MM.1S (cell line): ENCODE results near the gene GH1.

Experiments used
- DNase-seq: peaks from one replicate; pipeline ENCODE4 v3.0.0-alpha.2; 2015
- H2AFZ ChIP-seq: fragments of 300-600 bp; sonication (generic); 2 replicates; pipeline ENCODE4 v1.6.0; 2016; ENCODE audit warnings: antibody characterized with exemption, low read length
- H3F3A ChIP-seq: fragments of 300-600 bp; sonication (generic); 2 replicates; pipeline ENCODE4 v1.6.1; 2016; ENCODE audit warnings: mild to moderate bottlenecking, antibody characterized with exemption, low read length, moderate library complexity, mixed read lengths; ENCODE audit not compliant: insufficient read depth
- H3K27ac ChIP-seq: fragments of 300-600 bp; sonication (generic); 2 replicates; pipeline ENCODE4 v1.5.1; 2016; ENCODE audit warnings: mild to moderate bottlenecking, low read length
- H3K27me3 ChIP-seq: fragments of 300-600 bp; sonication (generic); replicated peaks from 2 replicates; pipeline ENCODE4 v1.6.0; 2016; ENCODE audit warnings: low read length; ENCODE audit not compliant: insufficient read depth
- H3K36me3 ChIP-seq: fragments of 300-600 bp; sonication (generic); replicated peaks from 2 replicates; pipeline ENCODE4 v1.6.1; 2016; ENCODE audit warnings: mild to moderate bottlenecking, low read length, mixed read lengths; ENCODE audit not compliant: insufficient read depth
- H3K4me1 ChIP-seq: fragments of 300-600 bp; sonication (generic); 2 replicates; pipeline ENCODE4 v1.6.1; 2016; ENCODE audit warnings: low read length, mixed read lengths
- H3K4me2 ChIP-seq: fragments of 300-600 bp; sonication (generic); 2 replicates; pipeline ENCODE4 v1.6.0; 2016; ENCODE audit warnings: low read depth, low read length
- H3K4me3 ChIP-seq: fragments of 300-600 bp; sonication (generic); 2 replicates; pipeline ENCODE4 v1.5.1; 2016; ENCODE audit warnings: low read length, mixed read lengths
- H3K79me2 ChIP-seq: fragments of 300-600 bp; sonication (generic); 2 replicates; pipeline ENCODE4 v1.6.1; 2016; ENCODE audit warnings: mixed run types, low read length, mixed read lengths
- H3K9ac ChIP-seq: fragments of 300-600 bp; sonication (generic); 2 replicates; pipeline ENCODE4 v1.6.1; 2016; ENCODE audit warnings: low read length, mixed read lengths
- H3K9me2 ChIP-seq: fragments of 300-600 bp; sonication (generic); replicated peaks from 2 replicates; pipeline ENCODE4 v1.6.1; 2016; ENCODE audit warnings: mild to moderate bottlenecking, low read length, mixed read lengths; ENCODE audit not compliant: insufficient read depth
- H3K9me3 ChIP-seq: fragments of 300-600 bp; sonication (generic); replicated peaks from 2 replicates; pipeline ENCODE4 v1.6.1; 2016; ENCODE audit warnings: mild to moderate bottlenecking, low read length, mixed read lengths; ENCODE audit not compliant: insufficient read depth
- H4K20me1 ChIP-seq: fragments of 300-600 bp; sonication (generic); 2 replicates; pipeline ENCODE4 v1.6.1; 2016; ENCODE audit warnings: mild to moderate bottlenecking, low read length, moderate library complexity, mixed read lengths; ENCODE audit not compliant: insufficient read depth
- EZH2 ChIP-seq: fragments of 300-600 bp; sonication (generic); optimal IDR thresholded peaks from 2 replicates; pipeline ENCODE3; 2017; ENCODE audit warnings: low read depth, mild to moderate bottlenecking, antibody characterized with exemption, low read length, mixed read lengths
- EZH2phosphoT487 ChIP-seq: fragments of 300-600 bp; sonication (generic); IDR thresholded peaks from 2 replicates; pipeline ENCODE4 v1.6.1; 2018; ENCODE audit warnings: antibody characterized with exemption, low read length
- TF ChIP-seq, protein P1 (sequence below): fragments of 300-600 bp; sonication (generic); IDR thresholded peaks from 2 replicates; pipeline ENCODE4 v1.5.1; 2016; ENCODE audit warnings: antibody characterized with exemption, low read length, mixed read lengths

GH1 gene

DNA sequence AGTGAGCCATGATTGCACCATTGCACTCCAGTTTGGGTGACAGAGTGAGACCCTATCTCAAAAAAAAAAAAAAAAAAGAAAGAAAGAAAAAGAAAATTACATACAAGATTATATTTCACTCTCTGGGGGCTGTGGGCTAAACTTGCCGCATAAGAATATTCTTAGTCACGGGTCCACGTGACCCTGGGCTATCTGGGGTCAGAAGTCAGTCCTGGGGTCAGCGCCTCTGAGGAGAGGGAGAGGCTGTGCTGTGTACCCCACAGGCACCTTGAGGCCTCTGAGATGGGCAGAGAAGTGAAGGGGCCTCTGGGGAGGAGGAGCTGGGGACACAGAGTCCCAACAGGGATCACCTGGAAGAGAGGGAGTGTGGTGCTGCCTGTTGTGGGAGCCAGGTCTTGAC, 19.3 kb upstream of the GH1 start:
- H3K9ac ChIP-seq: no peak overlapping the region
- no peaks in the 10 kb centered on the region for H3K36me3 ChIP-seq
- no peak overlapping the region for H2AFZ ChIP-seq
- H4K20me1 ChIP-seq: no peaks in the 10 kb centered on the region
- peaks cover 14% of the 10 kb centered on the region; the same call in 1 of the 2 replicates for H3K27me3 ChIP-seq
- TF ChIP-seq EZH2phosphoT487 (no peak), EZH2 (no peak)
- TF ChIP-seq, protein P1, sequence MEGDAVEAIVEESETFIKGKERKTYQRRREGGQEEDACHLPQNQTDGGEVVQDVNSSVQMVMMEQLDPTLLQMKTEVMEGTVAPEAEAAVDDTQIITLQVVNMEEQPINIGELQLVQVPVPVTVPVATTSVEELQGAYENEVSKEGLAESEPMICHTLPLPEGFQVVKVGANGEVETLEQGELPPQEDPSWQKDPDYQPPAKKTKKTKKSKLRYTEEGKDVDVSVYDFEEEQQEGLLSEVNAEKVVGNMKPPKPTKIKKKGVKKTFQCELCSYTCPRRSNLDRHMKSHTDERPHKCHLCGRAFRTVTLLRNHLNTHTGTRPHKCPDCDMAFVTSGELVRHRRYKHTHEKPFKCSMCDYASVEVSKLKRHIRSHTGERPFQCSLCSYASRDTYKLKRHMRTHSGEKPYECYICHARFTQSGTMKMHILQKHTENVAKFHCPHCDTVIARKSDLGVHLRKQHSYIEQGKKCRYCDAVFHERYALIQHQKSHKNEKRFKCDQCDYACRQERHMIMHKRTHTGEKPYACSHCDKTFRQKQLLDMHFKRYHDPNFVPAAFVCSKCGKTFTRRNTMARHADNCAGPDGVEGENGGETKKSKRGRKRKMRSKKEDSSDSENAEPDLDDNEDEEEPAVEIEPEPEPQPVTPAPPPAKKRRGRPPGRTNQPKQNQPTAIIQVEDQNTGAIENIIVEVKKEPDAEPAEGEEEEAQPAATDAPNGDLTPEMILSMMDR: no peak
- H3K4me2 ChIP-seq: no peak overlapping the region
- H3K9me3 ChIP-seq: no peaks in the 10 kb centered on the region
- no peak for DNase-seq
- H3K9me2 ChIP-seq: no peaks in the 10 kb centered on the region
- H3F3A ChIP-seq: no peaks in the 10 kb centered on the region
- H3K4me3 ChIP-seq: no peak overlapping the region
- no peak overlapping the region for H3K27ac ChIP-seq
- H3K79me2 ChIP-seq: no peaks in the 10 kb centered on the region
- no peaks in the 10 kb centered on the region for H3K4me1 ChIP-seq

DNA sequence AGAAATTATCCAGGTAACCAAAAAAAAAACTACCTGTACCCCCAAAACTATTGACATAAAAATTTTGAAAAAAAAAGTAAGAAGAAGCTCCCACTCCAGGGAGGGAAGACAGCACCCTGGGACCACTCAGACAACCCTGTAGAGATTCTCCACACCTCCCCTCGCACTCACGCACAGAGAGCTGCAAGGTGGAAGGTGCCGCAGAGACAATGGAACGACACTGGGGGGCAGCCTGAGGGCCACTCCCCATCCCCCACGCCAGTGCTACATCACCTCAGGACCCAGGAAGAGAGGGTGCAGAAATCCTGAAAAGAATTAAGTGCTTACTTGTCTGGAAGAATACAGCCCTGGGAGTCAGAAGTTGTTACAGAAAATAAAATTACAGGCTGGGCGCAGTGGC, 18.7 kb upstream of the GH1 start:
- TF ChIP-seq EZH2: no peak
- TF ChIP-seq EZH2phosphoT487: no peak
- TF ChIP-seq, protein P1: no peak
- H3K36me3 ChIP-seq: no peaks in the 10 kb centered on the region
- no peaks in the 10 kb centered on the region for H3K79me2 ChIP-seq
- no peak overlapping the region for H3K4me2 ChIP-seq
- H2AFZ ChIP-seq: no peak overlapping the region
- no peak overlapping the region for H3K4me3 ChIP-seq
- H3K9me3 ChIP-seq: no peaks in the 10 kb centered on the region
- H3K27me3 ChIP-seq: peaks cover 9% of the 10 kb centered on the region; the same call in 1 of the 2 replicates
- no peaks in the 10 kb centered on the region for H3K9me2 ChIP-seq
- H3K9ac ChIP-seq: no peak overlapping the region
- DNase-seq: no peak
- H3K27ac ChIP-seq: no peak overlapping the region
- H3K4me1 ChIP-seq: peaks cover 4% of the 10 kb centered on the region; the same call in 1 of the 2 replicates
- no peaks in the 10 kb centered on the region for H4K20me1 ChIP-seq
- no peaks in the 10 kb centered on the region for H3F3A ChIP-seq

DNA sequence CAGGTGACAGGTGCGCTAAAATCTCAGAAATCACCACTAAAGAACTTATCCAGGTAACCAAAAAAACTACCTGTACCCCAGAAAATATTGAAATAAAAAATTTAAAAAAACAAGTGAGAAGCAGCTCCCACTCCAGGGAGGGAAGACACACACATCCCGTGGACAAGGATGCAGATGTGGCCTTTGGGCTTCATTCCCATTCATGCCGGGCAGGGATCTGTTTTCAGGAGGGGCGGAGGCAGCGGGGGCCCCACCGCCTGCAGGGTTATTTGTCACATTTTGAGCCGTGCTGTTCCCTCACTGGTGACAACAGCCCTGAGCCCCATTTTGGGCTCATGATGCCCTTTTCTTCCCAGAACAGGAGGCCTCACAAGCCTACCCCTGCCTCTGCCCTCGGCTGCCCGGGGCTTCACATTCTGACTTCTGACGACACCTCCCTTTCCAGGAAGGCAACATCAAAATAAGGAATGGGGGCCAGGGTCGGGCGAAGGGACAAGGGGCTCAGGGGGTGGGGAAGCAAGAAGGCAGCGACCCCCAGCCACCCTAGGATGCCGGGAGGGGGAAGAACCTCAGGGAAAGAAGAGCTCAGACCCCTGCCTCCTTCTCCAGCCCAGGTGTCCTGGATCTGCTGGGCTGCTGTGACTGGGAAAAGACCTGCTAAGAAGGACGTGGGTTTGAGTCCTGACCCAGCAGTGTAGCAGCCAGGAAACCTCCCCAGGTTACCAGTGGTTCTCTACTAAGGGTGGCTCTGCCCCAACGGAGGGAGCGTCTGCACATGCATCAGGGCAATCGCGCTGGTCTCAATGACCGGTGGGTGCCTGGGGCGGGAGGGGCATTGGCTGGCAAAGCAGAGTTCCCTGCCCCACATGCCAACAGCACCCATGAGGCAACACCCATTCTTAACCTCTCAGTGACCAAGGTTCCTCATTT, 15.8 kb upstream of the GH1 start:
- no peak overlapping the region for H3K4me3 ChIP-seq
- no peak overlapping the region for H3K4me2 ChIP-seq
- DNase-seq: no peak
- H4K20me1 ChIP-seq: no peaks in the 10 kb centered on the region
- TF ChIP-seq EZH2phosphoT487 (no peak), EZH2 (no peak)
- TF ChIP-seq, protein P1: no peak
- H3K36me3 ChIP-seq: no peaks in the 10 kb centered on the region
- no peaks in the 10 kb centered on the region for H3K9me2 ChIP-seq
- H3K27me3 ChIP-seq: no peaks in the 10 kb centered on the region
- H3F3A ChIP-seq: no peaks in the 10 kb centered on the region
- H3K4me1 ChIP-seq: peaks cover 5% of the 10 kb centered on the region; the same call in 1 of the 2 replicates
- no peaks in the 10 kb centered on the region for H3K79me2 ChIP-seq
- no peak overlapping the region for H3K27ac ChIP-seq
- H2AFZ ChIP-seq: no peak overlapping the region
- no peaks in the 10 kb centered on the region for H3K9me3 ChIP-seq
- H3K9ac ChIP-seq: no peak overlapping the region
